Dendritic cell treated with granulocyte-macrophage colony-stimulating factor and Interleukin-4, amounts not matched to agents 40 ng/mL and 50 ng/mL, for 4 days (primary cell): Measurements from ENCODE around the gene C4orf33.

Experiments used
- H3K27ac Mint-ChIP-seq: one replicate; pipeline ENCODE4 v1.8.0; 2022; ENCODE audit warnings: mild to moderate bottlenecking, mixed read lengths
- H3K27me3 Mint-ChIP-seq: one replicate; pipeline ENCODE4 v1.8.0; 2022; ENCODE audit warnings: mild to moderate bottlenecking, mixed read lengths
- H3K36me3 Mint-ChIP-seq: one replicate; pipeline ENCODE4 v1.8.0; 2022; ENCODE audit warnings: low read depth, mixed read lengths
- H3K4me1 Mint-ChIP-seq: one replicate; pipeline ENCODE4 v1.8.0; 2022; ENCODE audit warnings: low read depth, mixed read lengths
- H3K4me3 Mint-ChIP-seq: one replicate; pipeline ENCODE4 v1.8.0; 2022; ENCODE audit warnings: mild to moderate bottlenecking, moderate library complexity, mixed read lengths
- H3K9me3 Mint-ChIP-seq: one replicate; pipeline ENCODE4 v1.8.0; 2022; ENCODE audit warnings: mixed read lengths
- intact Hi-C: fragments of 100-400 bp; cut with micrococcal nuclease; formaldehyde crosslinking; loops from one replicate; pipeline ENCODE4 v1.15.0; 2022

The C4orf33 gene

DNA sequence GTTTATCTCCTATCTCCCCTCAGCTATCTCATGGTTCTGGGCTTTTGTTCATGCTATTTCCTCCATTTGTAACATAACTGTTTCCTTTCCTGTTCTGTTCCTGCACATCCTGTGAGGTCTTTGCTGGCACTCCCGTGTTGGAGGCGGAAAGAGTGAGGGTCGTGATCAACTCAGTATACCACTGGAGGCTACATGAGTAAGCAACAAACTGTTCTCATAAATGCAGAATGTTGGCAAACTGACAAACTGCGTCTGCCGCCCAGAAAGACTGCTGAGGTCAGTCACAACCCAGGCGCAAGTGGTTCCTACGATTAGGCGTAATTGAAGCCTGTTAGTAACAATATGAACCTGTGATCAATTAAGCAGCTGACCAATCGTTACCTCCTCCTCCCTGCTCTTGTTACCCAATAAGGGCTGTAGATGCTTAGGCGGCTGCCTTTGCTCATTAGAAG is 48.8 kb downstream of the C4orf33 start:
- Mint-ChIP-seq H3K36me3 (no peaks in the 10 kb centered on the region), H3K4me1 (no peaks in the 10 kb centered on the region), H3K9me3 (no peaks in the 10 kb centered on the region), H3K27me3 (peaks cover 3% of the 10 kb centered on the region), H3K27ac (no peak overlapping the region), H3K4me3 (no peak overlapping the region)
- intact Hi-C loops, result no loop called here

DNA sequence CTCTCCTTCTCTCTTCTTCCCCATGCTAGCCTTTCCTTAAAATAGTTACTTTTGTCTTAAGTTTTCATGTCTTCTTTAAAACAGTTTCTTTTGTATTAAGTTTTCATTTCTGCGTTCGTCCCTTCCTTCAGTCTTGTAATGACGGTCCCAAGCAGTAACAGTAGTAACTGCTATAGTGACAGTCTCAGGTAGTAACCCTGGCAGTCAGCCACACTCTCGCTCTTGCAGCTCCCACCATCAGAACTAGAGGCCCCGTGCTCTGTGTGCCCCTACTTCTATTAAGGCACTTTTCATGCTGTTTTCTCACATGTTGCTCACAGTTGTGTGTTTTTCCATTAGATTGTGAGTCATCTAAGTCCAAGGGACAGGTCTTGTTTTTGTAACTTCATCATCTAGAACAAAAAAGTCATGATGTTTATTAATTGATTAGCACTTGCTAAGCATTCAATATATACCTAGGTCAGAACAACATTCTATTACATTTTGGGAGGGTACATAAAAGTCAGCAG is 49.3 kb downstream of the C4orf33 start:
- no peaks in the 10 kb centered on the region for H3K36me3 Mint-ChIP-seq
- peaks cover 3% of the 10 kb centered on the region for H3K27me3 Mint-ChIP-seq
- intact Hi-C loops, result no loop called here
- no peaks in the 10 kb centered on the region for H3K9me3 Mint-ChIP-seq
- no peaks in the 10 kb centered on the region for H3K4me1 Mint-ChIP-seq
- no peak overlapping the region for H3K4me3 Mint-ChIP-seq
- H3K27ac Mint-ChIP-seq, result no peak overlapping the region

DNA sequence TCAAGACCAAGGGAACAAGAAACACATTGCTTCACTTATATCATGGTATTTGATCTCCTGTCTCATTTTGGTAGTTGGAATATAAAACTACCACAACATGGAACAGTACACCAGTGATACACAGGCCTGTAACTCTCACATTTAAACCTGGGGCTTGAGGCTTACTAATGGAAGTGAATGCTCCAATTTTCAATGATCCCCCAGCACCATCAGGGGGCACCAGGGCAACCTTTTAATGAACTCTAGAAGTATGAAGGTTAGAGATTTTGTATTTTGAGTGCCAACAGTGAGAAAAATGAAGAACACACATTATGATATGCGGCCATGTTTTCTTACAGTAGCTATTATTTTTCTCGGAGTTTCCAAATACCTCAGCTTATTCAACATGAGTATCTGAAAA is 50.7 kb downstream of the C4orf33 start:
- intact Hi-C loops, result no loop called here
- Mint-ChIP-seq H3K36me3 (no peaks in the 10 kb centered on the region), H3K4me3 (no peak overlapping the region)

DNA sequence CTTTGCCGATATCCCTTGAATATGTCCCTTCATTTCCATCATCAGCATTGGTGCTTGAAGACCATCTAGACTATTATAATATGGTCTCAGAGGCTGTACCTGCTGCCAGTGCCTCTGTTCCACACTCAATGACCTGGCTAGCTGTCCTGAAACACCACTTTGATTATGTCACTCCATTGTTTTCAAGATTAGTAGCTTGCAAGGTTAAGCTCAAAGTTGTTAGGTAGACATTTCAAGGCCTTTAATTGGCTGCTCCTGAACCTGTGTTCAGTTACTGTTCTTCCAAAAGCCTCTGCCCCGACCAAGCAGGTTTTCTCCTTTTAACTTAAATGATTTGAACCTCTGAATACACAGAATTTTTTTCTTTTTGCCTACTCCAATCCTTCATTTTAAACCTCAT is 52.9 kb downstream of the C4orf33 start:
- no peak overlapping the region for H3K4me3 Mint-ChIP-seq
- no peaks in the 10 kb centered on the region for H3K9me3 Mint-ChIP-seq
- H3K27me3 Mint-ChIP-seq, result peaks cover 3% of the 10 kb centered on the region
- H3K27ac Mint-ChIP-seq, result no peak overlapping the region
- H3K36me3 Mint-ChIP-seq, result no peaks in the 10 kb centered on the region
- intact Hi-C loops, result no loop called here
- no peaks in the 10 kb centered on the region for H3K4me1 Mint-ChIP-seq

More for the DNA sequence above, 50.7 kb downstream of the C4orf33 start:
- Mint-ChIP-seq H3K9me3 (no peaks in the 10 kb centered on the region), H3K27ac (no peak overlapping the region), H3K27me3 (peaks cover 3% of the 10 kb centered on the region), H3K4me1 (no peaks in the 10 kb centered on the region)

DNA sequence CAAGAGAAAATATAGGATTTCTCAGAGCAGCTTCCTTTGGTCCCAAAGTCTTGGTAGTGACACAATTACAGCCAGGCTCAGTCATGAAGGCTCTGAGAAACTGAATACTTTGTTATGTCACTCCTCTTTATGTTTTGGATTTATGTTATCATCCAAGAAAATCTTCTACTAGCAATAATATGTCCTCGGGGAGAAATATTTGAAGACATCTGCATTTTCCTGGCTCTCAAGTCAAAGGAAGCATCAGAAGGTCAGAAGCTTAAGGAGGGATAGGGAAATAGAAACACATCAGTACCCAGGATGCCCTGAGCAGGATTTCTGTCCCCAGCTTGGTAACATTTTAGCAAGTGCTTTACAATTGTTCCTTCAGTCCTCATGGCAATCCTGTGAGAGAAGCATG is 54.0 kb downstream of the C4orf33 start:
- H3K36me3 Mint-ChIP-seq, result no peaks in the 10 kb centered on the region
- H3K9me3 Mint-ChIP-seq, result no peaks in the 10 kb centered on the region
- intact Hi-C loops, result no loop called here
- no peak overlapping the region for H3K27ac Mint-ChIP-seq
- H3K27me3 Mint-ChIP-seq, result peaks cover 3% of the 10 kb centered on the region
- H3K4me3 Mint-ChIP-seq, result no peak overlapping the region
- H3K4me1 Mint-ChIP-seq, result no peaks in the 10 kb centered on the region

DNA sequence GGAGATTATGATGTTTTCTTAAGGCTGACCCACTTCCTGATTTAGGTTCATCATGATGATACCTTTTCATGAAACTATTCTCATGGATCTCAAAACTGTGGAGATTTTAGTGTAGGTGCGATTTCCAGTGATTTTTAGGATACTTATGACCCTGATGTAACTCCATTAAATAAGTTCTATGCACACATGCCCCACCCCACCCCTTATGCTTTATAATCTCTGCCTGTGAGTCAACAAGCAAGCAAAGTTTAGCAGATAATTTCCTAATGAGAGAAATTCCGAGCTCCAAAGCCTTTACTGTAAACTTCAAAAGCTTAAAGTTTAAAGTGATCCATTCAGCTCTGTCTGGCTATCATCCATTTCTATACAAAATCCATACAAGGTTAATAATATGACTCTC is 56.4 kb downstream of the C4orf33 start:
- Mint-ChIP-seq H3K4me3 (no peak overlapping the region), H3K9me3 (no peaks in the 10 kb centered on the region), H3K27me3 (peaks cover 3% of the 10 kb centered on the region), H3K4me1 (no peaks in the 10 kb centered on the region), H3K27ac (no peak overlapping the region), H3K36me3 (no peaks in the 10 kb centered on the region)
- intact Hi-C loops, result no loop called here

DNA sequence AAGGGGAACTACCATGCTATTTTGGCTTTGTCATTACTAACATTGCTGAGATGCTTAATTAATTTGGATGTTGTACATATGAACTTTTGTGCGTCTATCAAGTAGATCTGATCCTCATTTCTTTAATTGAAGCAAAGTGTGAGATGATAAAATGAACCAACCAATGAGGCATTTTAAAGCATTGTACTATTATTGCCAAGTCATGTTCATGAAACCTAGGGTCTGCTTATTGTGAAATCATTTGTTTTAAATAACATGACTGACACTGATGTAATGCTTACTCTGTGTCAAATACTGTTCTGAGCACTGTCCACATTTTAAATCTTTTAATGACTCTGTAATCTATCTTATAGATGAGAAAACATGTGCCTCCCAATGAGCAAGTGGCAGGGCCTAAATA is 57.7 kb downstream of the C4orf33 start:
- no peaks in the 10 kb centered on the region for H3K36me3 Mint-ChIP-seq
- H3K4me3 Mint-ChIP-seq, result no peak overlapping the region
- no peaks in the 10 kb centered on the region for H3K4me1 Mint-ChIP-seq
- no peaks in the 10 kb centered on the region for H3K9me3 Mint-ChIP-seq
- H3K27me3 Mint-ChIP-seq, result peaks cover 3% of the 10 kb centered on the region
- H3K27ac Mint-ChIP-seq, result no peak overlapping the region
- intact Hi-C loops, result no loop called here

DNA sequence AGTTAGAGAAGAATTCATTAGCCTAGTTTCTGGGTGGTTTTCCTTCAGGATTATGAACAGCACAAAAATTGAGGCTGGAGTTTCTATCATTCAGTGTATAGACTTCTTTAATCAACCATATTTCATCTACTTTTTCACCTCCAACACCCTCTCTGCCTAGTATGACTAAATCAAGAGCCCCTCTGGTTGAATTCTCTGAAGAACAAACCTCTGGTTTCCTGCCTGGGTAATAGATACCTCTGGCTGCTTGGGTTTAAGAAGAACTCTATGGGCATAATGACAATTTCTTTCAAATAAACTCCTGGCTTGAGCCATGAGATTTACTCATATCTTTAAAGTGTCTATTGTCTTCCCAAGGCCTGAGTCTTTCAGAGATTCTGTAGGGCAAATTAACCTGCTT is 66.5 kb downstream of the C4orf33 start:
- H3K36me3 Mint-ChIP-seq, result no peaks in the 10 kb centered on the region
- no peaks in the 10 kb centered on the region for H3K9me3 Mint-ChIP-seq
- H3K4me3 Mint-ChIP-seq, result no peak overlapping the region
- H3K27ac Mint-ChIP-seq, result no peak overlapping the region
- intact Hi-C loops, result no loop called here
- H3K27me3 Mint-ChIP-seq, result peaks cover 11% of the 10 kb centered on the region
- H3K4me1 Mint-ChIP-seq, result no peaks in the 10 kb centered on the region

DNA sequence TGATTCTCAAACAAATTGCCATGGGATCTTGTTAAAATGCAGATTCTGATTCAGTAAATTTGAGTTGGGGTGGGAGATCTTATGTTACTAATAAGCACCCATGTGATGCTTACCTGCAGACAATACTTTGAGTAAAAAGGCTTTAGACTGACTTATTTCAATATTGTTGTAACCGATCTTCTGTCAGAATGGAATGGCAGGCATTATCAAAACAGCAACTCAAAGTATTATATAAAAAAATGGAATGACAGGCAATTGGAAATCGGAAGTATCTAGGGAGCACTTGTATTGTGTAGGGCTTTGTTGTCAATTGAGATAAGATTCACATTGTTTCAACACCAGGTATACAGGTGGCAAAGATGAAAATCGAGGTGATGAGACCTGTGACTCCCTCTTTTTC is 67.5 kb downstream of the C4orf33 start:
- no peaks in the 10 kb centered on the region for H3K4me1 Mint-ChIP-seq
- H3K27me3 Mint-ChIP-seq, result peaks cover 17% of the 10 kb centered on the region
- intact Hi-C loops, result no loop called here
- H3K27ac Mint-ChIP-seq, result no peak overlapping the region
- H3K9me3 Mint-ChIP-seq, result no peaks in the 10 kb centered on the region
- H3K4me3 Mint-ChIP-seq, result no peak overlapping the region
- H3K36me3 Mint-ChIP-seq, result no peaks in the 10 kb centered on the region

DNA sequence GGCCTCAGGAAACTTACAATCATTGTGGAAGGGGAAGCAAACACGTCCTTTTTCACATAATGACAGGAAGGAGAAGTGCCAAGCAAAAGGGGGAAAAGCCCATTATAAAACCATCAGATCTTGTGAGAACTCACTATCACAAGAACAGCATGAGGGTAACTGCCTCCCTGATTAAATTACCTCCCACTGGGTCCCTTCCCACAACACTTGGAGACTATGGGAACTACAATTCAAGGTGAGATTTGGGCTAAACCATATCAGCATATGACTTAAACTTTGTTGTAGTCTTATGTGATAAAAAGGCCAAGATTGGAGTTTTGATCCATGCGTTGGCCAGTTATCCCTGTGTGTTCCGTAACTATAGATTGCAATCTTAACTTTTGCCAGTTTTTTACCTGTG is 68.3 kb downstream of the C4orf33 start:
- Mint-ChIP-seq H3K27ac (no peak overlapping the region), H3K4me3 (no peak overlapping the region), H3K27me3 (peaks cover 18% of the 10 kb centered on the region), H3K36me3 (no peaks in the 10 kb centered on the region), H3K9me3 (no peaks in the 10 kb centered on the region), H3K4me1 (no peaks in the 10 kb centered on the region)
- intact Hi-C loops, result no loop called here
